Measurements from ENCODE around the gene TESPA1. TPM values are rescaled to one million over a fixed set of nuclear protein-coding genes. Genes with fewer than 3 reads are reported as not detected.
"Not testable (repeated sequence)": the region's sequence is repeated elsewhere in the genome, so short reads cannot be mapped to it uniquely, and the experiment has no call there.

TESPA1 gene
- polyA plus RNA-seq, 1 donor from 2014 or later, result not detected

- Histone ChIP-seq H3K9me2 (ENCODE audit: insufficient read depth, low read length) (no peaks in the 10 kb centered on the region), H3K4me2 (ENCODE audit: low read length) (no peak overlapping the region), H2AFZ (ENCODE audit: low read depth, low read length) (no peak overlapping the region), H3F3A (ENCODE audit: insufficient read depth, low read length, poor library complexity, severe bottlenecking) (no peaks in the 10 kb centered on the region), H3K27ac (ENCODE audit: low read length) (no peak overlapping the region), H3K9me3 (ENCODE audit: low read length) (no peaks in the 10 kb centered on the region), H4K20me1 (ENCODE audit: insufficient read depth) (no peaks in the 10 kb centered on the region), H3K36me3 (ENCODE audit: insufficient read depth, low read length) (no peaks in the 10 kb centered on the region), H3K9ac (ENCODE audit: low read length) (no peak overlapping the region), H3K79me2 (replicated peaks; ENCODE audit: insufficient read depth, low read length) (no peaks in the 10 kb centered on the region), H3K4me3 (ENCODE audit: low read length) (no peak overlapping the region), H3K27me3 (ENCODE audit: insufficient read depth, low read depth, low read length) (no peaks in the 10 kb centered on the region)
- TF ChIP-seq REST (IDR thresholded peaks at IDR 0.05; ENCODE audit: borderline replicate concordance) (no peak), CTCF (IDR thresholded peaks at IDR 0.05; ENCODE audit: poor library complexity, severe bottlenecking) (no peak), TAF1 (IDR thresholded peaks at IDR 0.05; ENCODE audit: low read depth) (no peak)
These were observed 36.4 kb downstream of the TESPA1 start for GRCh38 chr12:54948171-54948570.

- H3K27ac ChIP-seq (ENCODE audit: low read length), result no peak overlapping the region
- no peak overlapping the region for H3K4me2 ChIP-seq (ENCODE audit: low read length)
- H4K20me1 ChIP-seq (ENCODE audit: insufficient read depth), result no peaks in the 10 kb centered on the region
- H3K9me3 ChIP-seq (ENCODE audit: low read length), result no peaks in the 10 kb centered on the region
- H2AFZ ChIP-seq (ENCODE audit: low read depth, low read length), result no peak overlapping the region
- H3K9me2 ChIP-seq (ENCODE audit: insufficient read depth, low read length), result no peaks in the 10 kb centered on the region
- no peaks in the 10 kb centered on the region for H3K27me3 ChIP-seq (ENCODE audit: insufficient read depth, low read depth, low read length)
- no peak overlapping the region for H3K4me3 ChIP-seq (ENCODE audit: low read length)
- H3K79me2 ChIP-seq (replicated peaks; ENCODE audit: insufficient read depth, low read length), result no peaks in the 10 kb centered on the region
- H3K36me3 ChIP-seq (ENCODE audit: insufficient read depth, low read length), result no peaks in the 10 kb centered on the region
- no peak overlapping the region for H3K9ac ChIP-seq (ENCODE audit: low read length)
- TF ChIP-seq REST (IDR thresholded peaks at IDR 0.05; ENCODE audit: borderline replicate concordance) (no peak), TAF1 (IDR thresholded peaks at IDR 0.05; ENCODE audit: low read depth) (no peak), POLR2AphosphoS5 (IDR thresholded peaks at IDR 0.05) (no peak), MXI1 (conservative IDR thresholded peaks at IDR 0.05; ENCODE audit: poor library complexity, severe bottlenecking) (no peak), EP300 (conservative IDR thresholded peaks at IDR 0.05; ENCODE audit: poor library complexity, severe bottlenecking) (no peak), CTCF (IDR thresholded peaks at IDR 0.05; ENCODE audit: poor library complexity, severe bottlenecking) (no peak), SMC3 (conservative IDR thresholded peaks at IDR 0.05; ENCODE audit: poor library complexity) (no peak), RAD21 (conservative IDR thresholded peaks at IDR 0.05) (no peak), EZH2 (IDR thresholded peaks at IDR 0.05; ENCODE audit: borderline replicate concordance, insufficient read depth, low read length, poor library complexity, severe bottlenecking) (no peak)
- no peaks in the 10 kb centered on the region for H3F3A ChIP-seq (ENCODE audit: insufficient read depth, low read length, poor library complexity, severe bottlenecking)
These were observed 39.5 kb downstream of the TESPA1 start for GRCh38 chr12:54945082-54945481.

GRCh38 chr12:54943292-54943691 lies 41.3 kb downstream of the TESPA1 start:
- H3K27ac ChIP-seq (ENCODE audit: low read length), result not testable (repeated sequence)

More at GRCh38 chr12:54943292-54943691, 41.3 kb downstream of the TESPA1 start:
- not testable (repeated sequence) for H3K27me3 ChIP-seq (ENCODE audit: insufficient read depth, low read depth, low read length); H3F3A ChIP-seq (ENCODE audit: insufficient read depth, low read length, poor library complexity, severe bottlenecking); H3K4me2 ChIP-seq (ENCODE audit: low read length); H4K20me1 ChIP-seq (ENCODE audit: insufficient read depth); H3K36me3 ChIP-seq (ENCODE audit: insufficient read depth, low read length); H3K4me3 ChIP-seq (ENCODE audit: low read length); H3K79me2 ChIP-seq (replicated peaks; ENCODE audit: insufficient read depth, low read length); H2AFZ ChIP-seq (ENCODE audit: low read depth, low read length); H3K9me3 ChIP-seq (ENCODE audit: low read length); H3K9me2 ChIP-seq (ENCODE audit: insufficient read depth, low read length); H3K9ac ChIP-seq (ENCODE audit: low read length)

Data from neural cell (in vitro differentiated cells).